K562 (cell line): ENCODE data around the gene PLD1. TPM values are rescaled to one million over a fixed set of nuclear protein-coding genes. Genes with fewer than 3 reads are reported as not detected.

Experiments used
- ATAC-seq: fragments of 200-7000 bp; cut with Tn5 transposase; 3 replicates; pipeline ENCODE4 v1.9.1; 2020; ENCODE audit warnings: moderate library complexity
- BruUV-seq: library from RNA; stranded (reverse); fragments of 400-500 nt; replicated peaks from 2 replicates; lab custom pipeline; 2021; lab: Mats Ljungman, UMichigan
- CTCF ChIA-PET: fragments of 300-600 bp; formaldehyde crosslinking; extraction: SDS; loops from one replicate; lab custom pipeline; 2021; ENCODE audit warnings: low intra/inter-chr PET ratio; lab: Yijun Ruan, JAX
- POLR2A ChIA-PET: fragments of 300-600, 350-650 bp; sonication (Branson Sonifier 250); formaldehyde crosslinking; extraction: SDS; loops from one replicate; lab custom pipeline; 2021; ENCODE audit warnings: antibody characterized with exemption, inconsistent platforms; lab: Yijun Ruan, JAX
- DNase-seq, 4 experiments: peaks; one replicate each; pipeline versions ENCODE4 v3.0.0 to v3.0.0-alpha.2; 2011 to 2018; ENCODE audit warnings: low spot score in 3 of 4, mixed read lengths in 3 of 4; ENCODE audit errors: extremely low read depth in 1 of 4
- FAIRE-seq: peaks from 2 replicates; lab custom pipeline; 2011; peaks lifted over from hg19 to GRCh38; lab: Jason Lieb, UNC
- H2AFZ ChIP-seq: 2 replicates; pipeline ENCODE4 v1.6.0; 2011; ENCODE audit warnings: low read depth, low read length, control low read depth, inconsistent platforms
- H3K27ac ChIP-seq: fragments of 200-600 bp; 3 replicates; pipeline ENCODE4 v1.8.0; 2011; ENCODE audit warnings: low read depth, mild to moderate bottlenecking, control low read depth, inconsistent platforms, low read length, moderate library complexity, mixed read lengths; ENCODE audit errors: extremely low read depth
- H3K27me3 ChIP-seq, 2 experiments: fragments of 300-600 bp in 1 of 2; 2 replicates in 1 of 2; 3 replicates in 1 of 2; pipeline versions ENCODE4 v1.6.0 to v1.8.0; 2011; ENCODE audit warnings: inconsistent platforms in 2 of 2, low read length in 2 of 2, mild to moderate bottlenecking in 1 of 2, mixed read lengths in 1 of 2, moderate library complexity in 1 of 2; ENCODE audit not compliant: control insufficient read depth in 2 of 2, insufficient read depth in 2 of 2
- H3K36me3 ChIP-seq: fragments of 300-600 bp; 3 replicates; pipeline ENCODE4 v1.8.0; 2011; ENCODE audit warnings: mild to moderate bottlenecking, low read length, inconsistent platforms; ENCODE audit not compliant: control insufficient read depth, insufficient read depth
- H3K4me1 ChIP-seq, 2 experiments: fragments of 200-600 bp in 1 of 2; replicated peaks in 1 of 2; 2 replicates in 1 of 2; 3 replicates in 1 of 2; pipeline versions ENCODE4 v1.5.1 to v1.8.0; 2011; ENCODE audit warnings: inconsistent platforms in 2 of 2, low read length in 2 of 2, mild to moderate bottlenecking in 1 of 2, mixed read lengths in 1 of 2, moderate library complexity in 1 of 2; ENCODE audit not compliant: control insufficient read depth in 2 of 2, insufficient read depth in 2 of 2
- H3K4me2 ChIP-seq: 2 replicates; pipeline ENCODE4 v1.6.1; 2011; ENCODE audit warnings: low read length, control low read depth, inconsistent platforms, mixed read lengths; ENCODE audit not compliant: insufficient read depth
- H3K4me3 ChIP-seq: fragments of 200-600 bp; sonication (generic), shearing (Covaris generic); 2 replicates; pipeline ENCODE4 v1.5.1; 2016; ENCODE audit warnings: control low read depth, inconsistent platforms
- H3K79me2 ChIP-seq: fragments of 200-600 bp; 3 replicates; pipeline ENCODE4 v1.8.0; 2011; ENCODE audit warnings: low read length, inconsistent platforms; ENCODE audit not compliant: control insufficient read depth, insufficient read depth
- H3K9ac ChIP-seq, 2 experiments: 2 replicates each; pipeline versions ENCODE4 v1.6.0 to v1.6.1; 2011; ENCODE audit warnings: low read depth in 2 of 2, low read length in 2 of 2, control low read depth in 1 of 2, inconsistent platforms in 1 of 2, mild to moderate bottlenecking in 1 of 2, mixed read lengths in 1 of 2; ENCODE audit not compliant: insufficient read depth in 1 of 2
- H3K9me1 ChIP-seq: one replicate; pipeline ENCODE4 v1.6.0; 2011; ENCODE audit warnings: inconsistent platforms, mild to moderate bottlenecking, low read length, moderate library complexity; ENCODE audit not compliant: control insufficient read depth, insufficient read depth
- H3K9me3 ChIP-seq: replicated peaks from 2 replicates; pipeline ENCODE4 v1.5.1; 2011; ENCODE audit warnings: low read depth, low read length, inconsistent platforms; ENCODE audit not compliant: control insufficient read depth, insufficient read depth
- H4K20me1 ChIP-seq: replicated peaks from 2 replicates; pipeline ENCODE4 v1.6.1; 2011; ENCODE audit warnings: low read length, inconsistent platforms, mixed read lengths; ENCODE audit not compliant: control insufficient read depth, insufficient read depth
- BCOR ChIP-seq: fragments of 450-650 bp; IDR thresholded peaks from 2 replicates; pipeline ENCODE4 v1.6.1; 2016
- CREB5 ChIP-seq: fragments of 250-450 bp; sonication (Bioruptor Pico); IDR thresholded peaks from 2 replicates; pipeline ENCODE4 v1.5.0; 2020; ENCODE audit warnings: mild to moderate bottlenecking
- CTBP1 ChIP-seq: fragments of 450-650 bp; IDR thresholded peaks from 2 replicates; pipeline ENCODE4 v1.6.1; 2016; ENCODE audit warnings: borderline replicate concordance
- ESRRA ChIP-seq: fragments of 450-650 bp; IDR thresholded peaks from 2 replicates; pipeline ENCODE4 v1.6.1; 2014; ENCODE audit warnings: low read depth, mild to moderate bottlenecking, moderate library complexity, borderline replicate concordance
- HDAC1 ChIP-seq, 2 experiments: fragments of 450-650 bp; IDR thresholded peaks; 2 replicates each; pipeline ENCODE4 v1.6.1; 2016 to 2017; ENCODE audit warnings: inconsistent platforms in 1 of 2, mild to moderate bottlenecking in 1 of 2, moderate library complexity in 1 of 2
- HDAC2 ChIP-seq: fragments of 450-650 bp; IDR thresholded peaks from 2 replicates; pipeline ENCODE4 v1.6.1; 2016; ENCODE audit warnings: mild to moderate bottlenecking
- HINFP ChIP-seq: fragments of 450-650 bp; conservative IDR thresholded peaks from 2 replicates; pipeline ENCODE4 v1.6.1; 2016; ENCODE audit warnings: missing genetic modification characterization, low read depth, mild to moderate bottlenecking, control low read depth, missing compliant biosample characterization
- SMARCA5 ChIP-seq: fragments of 450-650 bp; IDR thresholded peaks from 2 replicates; pipeline ENCODE4 v1.6.1; 2016
- TEAD4 ChIP-seq, 2 experiments: sonication (generic) in 1 of 2; formaldehyde crosslinking in 1 of 2; IDR thresholded peaks; 2 replicates each; pipeline versions ENCODE4 v1.6.1 to v1.8.0; 2012 to 2022; ENCODE audit warnings: borderline replicate concordance in 1 of 2, inconsistent platforms in 1 of 2, low read length in 1 of 2, mild to moderate bottlenecking in 1 of 2, missing genetic modification reagents in 1 of 2
- ZFX ChIP-seq: sonication (generic); formaldehyde crosslinking; IDR thresholded peaks from 2 replicates; pipeline ENCODE4 v1.8.0; 2022; ENCODE audit warnings: mild to moderate bottlenecking, missing genetic modification reagents, moderate library complexity
- ZNF133 ChIP-seq: fragments of 250-450 bp; sonication (Bioruptor Pico); IDR thresholded peaks from 2 replicates; pipeline ENCODE4 v1.4.0; 2020; ENCODE audit warnings: mild to moderate bottlenecking
- ZNF146 ChIP-seq: IDR thresholded peaks from one replicate; pipeline ENCODE4 v1.6.1; 2018; ENCODE audit warnings: missing compliant biosample characterization; ENCODE audit not compliant: unreplicated experiment
- ZNF274 ChIP-seq: IDR thresholded peaks from 2 replicates; pipeline ENCODE4 v1.6.1; 2011; ENCODE audit warnings: low read depth, mild to moderate bottlenecking, low read length, moderate library complexity, borderline replicate concordance
- WGBS: fragments of 100-300 bp; shearing (Covaris generic); methylation state at CpG from one replicate; pipeline ENCODE4 v1.1.6; 2016; ENCODE audit warnings: low coverage, mixed read lengths; ENCODE audit not compliant: insufficient coverage; ENCODE audit errors: missing lambda C conversion rate; 5-methylcytosine and 5-hydroxymethylcytosine counted together
- in situ Hi-C: fragments of 300-500 bp; cut with MboI; formaldehyde crosslinking; loops from 4 replicates; pipeline ENCODE4 v1.15.0; 2018; ENCODE audit warnings: inconsistent platforms, mixed read lengths
- intact Hi-C: fragments of 100-400 bp; cut with micrococcal nuclease; formaldehyde crosslinking; loops from 2 replicates; pipeline ENCODE4 v1.14.2; 2022
- polyA plus RNA-seq, 8 experiments: library from polyadenylated mRNA; depleted of rRNA in 4 of 8; stranded (reverse) in 5 of 8; unstranded in 3 of 8; fragments of >200 nt; fragmentation: Nextera tagmentation in 2 of 8; fragmentation: Illumina TruSeq in 1 of 8; extraction: Ambion mirVana in 2 of 8; extraction: Trizol in 1 of 8; gene quantifications; 2 replicates each; pipeline versions ENCODE4 v1.2.1 to v1.2.3, GENCODE V29; 2011 to 2014; ENCODE audit warnings: inconsistent platforms in 1 of 8, missing spikeins in 1 of 8
- total RNA-seq, 7 experiments: library from RNA; depleted of rRNA in 6 of 7; stranded (reverse); fragments of >200 nt in 6 of 7; fragmentation: Illumina TruSeq in 2 of 7; extraction: Trizol in 2 of 7; gene quantifications; 2 replicates each; pipeline versions ENCODE4 v1.2.1 to v1.2.3, GENCODE V29; 2011 to 2021; ENCODE audit warnings: low replicate concordance in 1 of 7
- TF ChIP-seq, protein P1 (sequence below): sonication (generic); formaldehyde crosslinking; IDR thresholded peaks from 2 replicates; pipeline ENCODE4 v1.8.1; 2023; ENCODE audit warnings: mild to moderate bottlenecking, missing genetic modification reagents

The PLD1 gene
- total and polyA plus RNA-seq, 9 of the 15 experiments (the other 6 are each of a cell fraction or from before 2014, with no cell fraction given), result 8.4 to 26.1 (median 18.6) TPM

DNA sequence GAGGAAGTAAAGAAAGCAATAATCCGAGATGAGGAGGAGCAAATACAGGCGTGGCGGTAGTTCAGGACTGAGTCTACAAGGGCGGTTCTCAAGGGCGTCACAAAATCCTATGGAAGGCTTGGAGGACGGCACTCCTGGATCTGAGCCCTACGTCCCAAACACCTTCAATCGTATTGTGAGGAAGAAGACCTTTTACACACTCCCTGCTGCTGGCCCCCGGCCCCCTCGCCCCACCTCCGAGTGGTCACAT, 747 bp downstream of the PLD1 start (continued):
- TF ChIP-seq, protein P1, sequence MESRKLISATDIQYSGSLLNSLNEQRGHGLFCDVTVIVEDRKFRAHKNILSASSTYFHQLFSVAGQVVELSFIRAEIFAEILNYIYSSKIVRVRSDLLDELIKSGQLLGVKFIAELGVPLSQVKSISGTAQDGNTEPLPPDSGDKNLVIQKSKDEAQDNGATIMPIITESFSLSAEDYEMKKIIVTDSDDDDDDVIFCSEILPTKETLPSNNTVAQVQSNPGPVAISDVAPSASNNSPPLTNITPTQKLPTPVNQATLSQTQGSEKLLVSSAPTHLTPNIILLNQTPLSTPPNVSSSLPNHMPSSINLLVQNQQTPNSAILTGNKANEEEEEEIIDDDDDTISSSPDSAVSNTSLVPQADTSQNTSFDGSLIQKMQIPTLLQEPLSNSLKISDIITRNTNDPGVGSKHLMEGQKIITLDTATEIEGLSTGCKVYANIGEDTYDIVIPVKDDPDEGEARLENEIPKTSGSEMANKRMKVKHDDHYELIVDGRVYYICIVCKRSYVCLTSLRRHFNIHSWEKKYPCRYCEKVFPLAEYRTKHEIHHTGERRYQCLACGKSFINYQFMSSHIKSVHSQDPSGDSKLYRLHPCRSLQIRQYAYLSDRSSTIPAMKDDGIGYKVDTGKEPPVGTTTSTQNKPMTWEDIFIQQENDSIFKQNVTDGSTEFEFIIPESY (CRISPR knock-in tag), result peak; percentile 76
- TF ChIP-seq TEAD4 (IDR thresholded peaks at IDR 0.05; ENCODE audit: low read length) (peak; percentile 3; the same call in 1 of the 2 replicates), TEAD4 (CRISPR knock-in tag; IDR thresholded peaks at IDR 0.05; ENCODE audit: borderline replicate concordance) (no peak), ZFX (CRISPR knock-in tag) (peak; percentile 51; the same call in 1 of the 2 replicates)

GRCh38 chr3:171807806-171808205, 2.5 kb downstream of the PLD1 start:
- no peak for ATAC-seq
- in situ Hi-C loops, result no loop called here
- peak; percentile 63; the same call in 1 of the 2 replicates for TF ChIP-seq SMARCA5
- 0 out of 2 replicates have a peak, but pooled peaks have one; percentile 50 for TF ChIP-seq HINFP (tag)
- 0 out of 2 replicates have a peak, but pooled peaks have one; percentile 58 for TF ChIP-seq HDAC2
- 0 out of 4 replicates have a peak, but pooled peaks of 1 of the 2 experiments have one; percentile 34 for TF ChIP-seq HDAC1 (IDR thresholded peaks at IDR 0.05)
- TF ChIP-seq ESRRA, result 0 out of 2 replicates have a peak, but pooled peaks have one; percentile 42
- no peak for TF ChIP-seq CREB5 (CRISPR knock-in tag)
- no peak for TF ChIP-seq ZNF274
- TF ChIP-seq CTBP1, result peak; percentile 24; the same call in 1 of the 2 replicates
- peak; percentile 33; the same call in 1 of the 2 replicates for TF ChIP-seq BCOR
- peak; percentile 78 for TF ChIP-seq ZNF146
- TF ChIP-seq ZNF133 (CRISPR knock-in tag), result no peak

More at GRCh38 chr3:171807806-171808205, 2.5 kb downstream of the PLD1 start:
- DNase-seq (no peak), FAIRE-seq (no peak)
- CTCF ChIA-PET, result no interaction called here
- peak overlapping the region; percentile 13; the same call in 1 of the 2 replicates for H3K4me3 ChIP-seq
- H2AFZ ChIP-seq, result peak overlapping the region; percentile 41
- 34% methylated on average over 6 of the region's 6 CpGs for WGBS
- BruUV-seq, result no TSS peak
- POLR2A ChIA-PET, result interaction anchor here (0.7 to 1.5 kb wide), 3 partner anchors 10 to 12 kb away, joined by 3 to 11 read pairs (median 4); no protein-coding TSS in a partner anchor
- no peaks in the 10 kb centered on the region for H4K20me1 ChIP-seq
- intact Hi-C loops, result no loop called here
- H3K79me2 ChIP-seq, result peaks cover 77% of the 10 kb centered on the region
- H3K4me2 ChIP-seq, result peak overlapping the region; percentile 63
- peak overlapping the region; percentile 23 to 57; a peak in 2 of 4 replicates for H3K9ac ChIP-seq
- H3K27ac ChIP-seq, result peak overlapping the region; percentile 84
- H3K36me3 ChIP-seq, result no peaks in the 10 kb centered on the region
- H3K27me3 ChIP-seq, result no peaks in the 10 kb centered on the region
- H3K4me1 ChIP-seq, result peaks cover 36 to 63% of the 10 kb centered on the region in 2 experiments
- no peaks in the 10 kb centered on the region for H3K9me1 ChIP-seq
- no peaks in the 10 kb centered on the region for H3K9me3 ChIP-seq
